Measurements from ENCODE around the gene SLC35A2.
A peak's percentile ranks its signal among the peaks of the same experiment; 100 is the strongest.

The SLC35A2 gene

DNA sequence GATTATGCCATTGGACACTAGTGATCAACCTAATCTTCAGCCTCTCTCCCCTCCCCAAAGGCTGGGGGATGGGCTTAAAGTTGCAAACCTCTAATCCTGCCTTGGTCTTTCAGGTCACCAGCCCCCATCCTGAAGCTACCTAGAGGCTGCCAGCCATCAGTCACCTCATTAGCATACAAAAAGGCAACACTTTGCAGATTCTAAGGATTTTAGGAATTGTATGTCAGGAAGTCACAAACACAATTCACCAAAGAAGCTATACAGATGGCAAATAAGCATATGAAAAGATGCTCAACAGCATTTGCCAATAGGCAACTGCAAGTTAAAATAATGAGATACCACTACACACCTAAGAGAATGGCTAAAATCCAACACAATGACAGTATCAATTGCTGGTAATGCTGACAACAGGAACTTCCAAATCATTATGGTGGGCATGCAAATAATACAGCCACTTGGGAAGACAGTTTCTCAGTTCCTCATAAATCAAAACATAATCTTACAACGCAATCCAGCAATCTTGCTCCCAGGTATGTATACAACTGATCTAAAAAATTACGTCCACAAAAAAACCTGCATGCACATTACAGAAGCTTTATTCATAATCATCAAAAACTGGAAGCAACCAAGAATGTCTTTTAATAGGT, 16.4 kb upstream of the SLC35A2 start:
- no peak for DNase-seq (ENCODE audit: low read depth)

DNA sequence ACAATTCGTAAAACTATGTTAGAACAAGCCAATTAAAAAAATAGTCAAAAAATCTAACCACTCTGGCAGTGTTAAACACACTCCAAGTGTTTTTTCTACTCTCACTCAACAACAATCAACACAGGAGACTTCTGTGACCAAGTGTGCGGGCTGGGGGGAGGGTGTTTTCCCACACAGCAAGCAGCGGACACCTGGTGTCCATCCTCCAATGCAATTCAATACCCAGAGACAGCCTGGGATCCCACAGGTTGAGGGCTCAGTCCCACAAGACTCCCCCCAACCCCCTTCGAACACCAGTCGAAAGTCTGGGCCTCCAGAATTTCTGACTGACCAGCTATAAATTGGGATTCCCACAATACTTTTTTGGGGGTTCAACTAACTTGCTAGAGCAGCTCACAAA, 15.7 kb upstream of the SLC35A2 start:
- no peak for DNase-seq (ENCODE audit: low read depth)

DNA sequence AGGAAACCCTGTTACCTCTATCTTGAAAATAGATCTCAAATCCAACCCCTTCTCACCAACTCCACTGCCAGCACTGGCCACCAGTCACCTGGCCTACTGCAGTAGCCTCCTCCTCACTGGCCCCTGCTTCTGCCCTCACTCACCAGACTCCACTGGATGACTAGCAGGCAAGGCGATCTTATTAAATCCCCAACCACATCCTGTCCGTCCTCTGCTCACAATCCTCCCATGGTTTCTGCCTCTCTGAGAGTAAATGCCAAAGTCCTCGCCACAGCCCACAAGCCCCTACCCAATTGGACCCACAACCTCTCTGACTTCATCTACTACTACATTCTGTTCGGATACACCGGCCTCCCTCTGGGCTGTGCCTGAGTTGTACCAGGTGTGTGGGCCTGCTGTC, 12.8 kb upstream of the SLC35A2 start:
- no peak for DNase-seq (ENCODE audit: low read depth)

DNA sequence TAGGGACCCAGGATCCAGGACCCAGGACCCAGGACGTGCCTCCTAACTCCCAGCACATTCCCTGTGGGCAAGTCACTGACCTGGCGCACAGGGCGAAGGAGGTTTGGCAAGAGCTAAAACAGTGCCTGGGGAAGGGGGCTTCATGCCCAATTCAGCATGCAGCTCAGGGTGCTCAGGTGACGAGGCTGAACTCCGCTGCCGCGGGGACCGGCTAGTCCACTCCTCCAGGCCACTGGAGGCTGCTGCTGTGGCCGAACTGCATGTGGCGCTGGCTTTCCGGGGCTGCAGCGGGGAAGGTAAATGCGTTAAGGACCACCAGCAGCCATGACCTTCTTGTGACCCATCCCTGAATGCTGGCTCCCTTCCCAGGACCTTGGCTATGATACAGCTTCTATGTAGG, 12.3 kb upstream of the SLC35A2 start:
- no peak for DNase-seq (ENCODE audit: low read depth)

GRCh38 chrX:48920718-48921104, 9.3 kb upstream of the SLC35A2 start:
- DNase-seq (ENCODE audit: low read depth) = no peak

GRCh38 chrX:48919947-48920717, 8.7 kb upstream of the SLC35A2 start:
- DNase-seq (ENCODE audit: low read depth) = no peak

- no peak for DNase-seq (ENCODE audit: low read depth)
Observed at GRCh38 chrX:48919360-48919841, 8.0 kb upstream of the SLC35A2 start.

DNA sequence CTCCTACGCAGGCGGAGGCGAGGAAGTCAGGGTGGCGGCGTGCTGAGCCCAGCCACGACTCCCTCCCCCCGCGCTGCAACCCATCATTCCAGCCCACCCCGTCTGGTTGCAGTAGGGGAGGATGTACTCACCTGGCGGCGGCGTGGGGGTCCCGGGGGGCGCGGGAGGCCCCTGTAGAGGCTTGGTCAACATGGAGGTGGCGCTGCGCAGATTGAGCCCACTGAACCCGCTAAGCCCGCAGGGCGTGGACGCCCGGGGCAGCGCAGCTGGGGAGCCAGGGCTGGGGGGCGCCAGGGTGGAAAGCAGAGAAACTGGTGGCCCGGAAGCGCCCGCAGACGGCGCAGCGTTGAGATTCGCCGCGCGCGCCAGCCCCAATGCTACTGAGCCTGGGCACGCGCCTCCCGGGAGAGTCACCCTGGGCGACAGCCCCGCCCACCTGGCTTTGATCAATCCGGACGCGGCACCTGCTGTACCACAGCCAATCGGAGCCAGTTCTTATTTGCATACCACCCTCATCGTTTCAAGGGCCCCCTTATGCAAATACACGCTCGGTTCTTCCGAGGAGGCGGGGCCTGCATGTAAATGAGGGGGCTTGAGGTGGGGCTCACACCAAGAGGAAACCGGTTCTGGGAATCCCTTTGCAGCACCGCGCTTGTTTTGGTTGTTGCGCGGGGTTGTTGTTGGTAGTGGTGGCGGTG, 7.3 kb upstream of the SLC35A2 start, which contains the start of gene PIM2:
PIM2 (minus strand) TSS at position 382 of the 698 bp plus-strand sequence; CDS start at position 192, 190 bp downstream.
- peak; percentile 40 for DNase-seq (ENCODE audit: low read depth)

DNA sequence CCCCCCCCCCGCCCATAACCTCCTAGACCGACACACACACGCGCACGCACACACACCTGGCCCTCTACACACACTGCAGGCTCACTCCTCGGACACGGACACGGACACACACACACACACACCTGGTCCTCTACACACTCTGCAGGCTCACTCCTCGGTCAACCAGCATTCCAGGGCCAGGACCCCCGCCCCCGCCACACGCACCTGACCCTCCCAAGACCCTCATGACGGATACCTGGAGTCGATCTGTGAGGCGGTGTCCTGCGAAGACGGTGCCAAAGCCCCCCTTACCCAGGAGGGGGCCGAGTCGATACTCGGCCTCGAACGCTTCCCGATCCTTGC, 6.8 kb upstream of the SLC35A2 start:
- DNase-seq (ENCODE audit: low read depth) = no peak

- DNase-seq (ENCODE audit: low read depth) = peak; percentile 83
Observed at GRCh38 chrX:48917139-48918001, 5.9 kb upstream of the SLC35A2 start.

GRCh38 chrX:48914593-48915493, 3.4 kb upstream of the SLC35A2 start:
- no peak for DNase-seq (ENCODE audit: low read depth)

GRCh38 chrX:48913605-48914366, 2.3 kb upstream of the SLC35A2 start:
- no peak for DNase-seq (ENCODE audit: low read depth)

GRCh38 chrX:48910926-48911411, 477 bp downstream of the SLC35A2 start:
- DNase-seq (ENCODE audit: low read depth) = no peak

- DNase-seq (ENCODE audit: low read depth) = no peak
Observed at GRCh38 chrX:48909703-48910294, 1.6 kb downstream of the SLC35A2 start.

DNA sequence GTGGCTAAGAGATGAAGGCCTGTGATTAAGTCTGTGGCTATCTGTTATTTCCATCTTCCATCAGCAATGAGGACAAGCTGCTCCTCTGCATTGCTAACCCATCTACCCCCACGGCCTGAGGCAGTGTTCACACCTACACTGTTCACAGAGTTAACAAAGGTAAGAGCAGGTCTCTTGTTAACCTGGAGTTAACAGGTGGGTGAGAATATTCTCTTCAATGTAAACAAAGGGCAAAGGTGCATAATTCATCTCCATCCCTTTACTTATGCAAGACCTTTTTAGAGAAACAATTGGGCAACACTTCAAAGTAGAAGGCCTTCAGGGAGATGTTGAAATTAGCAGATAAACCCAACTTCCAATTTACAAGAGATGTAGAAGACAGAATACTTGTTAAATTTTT, 2.8 kb downstream of the SLC35A2 start:
- DNase-seq (ENCODE audit: low read depth) = no peak

GRCh38 chrX:48905090-48905790, 6.2 kb downstream of the SLC35A2 start:
- no peak for DNase-seq (ENCODE audit: low read depth)

- no peak for DNase-seq (ENCODE audit: low read depth)
Observed at GRCh38 chrX:48904626-48905025, 6.8 kb downstream of the SLC35A2 start.

DNA sequence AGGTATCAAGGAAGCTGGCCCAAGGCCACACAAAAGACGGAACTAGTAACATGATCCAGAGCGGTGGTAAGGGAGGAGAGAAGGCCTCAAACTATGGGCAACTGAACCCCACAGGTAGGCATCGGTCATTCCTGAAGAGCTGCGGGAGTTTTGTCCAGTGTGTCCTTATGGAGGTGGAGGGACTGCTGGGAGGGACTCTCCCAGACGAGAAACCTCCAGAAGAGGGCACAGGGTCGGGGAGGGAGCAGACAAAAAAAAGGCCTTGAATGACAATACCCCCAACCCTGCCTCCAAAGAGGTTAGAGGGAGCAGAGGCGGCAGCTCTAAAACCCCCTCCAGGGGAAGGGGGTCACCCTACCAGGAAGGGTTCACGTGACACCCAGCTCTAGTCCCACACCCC, 7.3 kb downstream of the SLC35A2 start:
- no peak for DNase-seq (ENCODE audit: low read depth)

DNA sequence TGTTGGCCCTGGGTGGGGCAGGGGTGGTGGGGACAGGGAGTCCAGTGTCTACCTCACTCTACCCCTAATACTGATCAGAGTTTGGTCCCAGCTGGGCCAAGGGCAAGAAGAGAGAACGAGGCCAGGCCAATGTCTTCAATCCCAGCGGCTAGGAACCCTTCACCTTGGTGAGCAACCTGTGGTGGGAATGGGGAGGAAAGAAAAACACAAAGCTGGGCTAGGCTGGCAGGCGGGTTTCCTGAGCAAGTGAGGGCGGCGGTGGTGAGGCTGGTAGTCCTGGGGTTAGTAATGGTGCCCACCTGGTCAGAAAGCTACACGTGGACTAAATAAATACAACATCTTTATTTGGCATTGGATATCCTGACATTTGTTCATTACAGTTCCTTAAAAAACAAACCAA, 8.2 kb downstream of the SLC35A2 start:
- no peak for DNase-seq (ENCODE audit: low read depth)

Measured in fibroblast of the conjunctiva (primary cell).